Breast epithelium (tissue), 3 donors: ENCODE results near the gene BATF2.

Source experiments
- CTCF ChIP-seq, 3 donors: fragments of 450-650 bp; IDR thresholded peaks; one replicate each; pipeline ENCODE4 v1.5.1; 2016 to 2017; ENCODE audit warnings: antibody characterized with exemption in 3 of 3, mild to moderate bottlenecking in 3 of 3, moderate library complexity in 3 of 3
- POLR2A ChIP-seq: fragments of 450-650 bp; IDR thresholded peaks from one replicate; pipeline ENCODE4 v1.6.1; 2016; ENCODE audit warnings: antibody characterized with exemption, mild to moderate bottlenecking, moderate library complexity
- POLR2AphosphoS5 ChIP-seq, 3 donors: sonication (generic); formaldehyde crosslinking; IDR thresholded peaks; one replicate each; pipeline ENCODE4 v1.6.1; 2017; ENCODE audit warnings: antibody characterized with exemption in 3 of 3

- TF ChIP-seq CTCF (IDR thresholded peaks at IDR 0.05): no peak
- no peak for TF ChIP-seq POLR2A
- TF ChIP-seq POLR2AphosphoS5 (IDR thresholded peaks at IDR 0.05): no peak
These were observed 43.7 kb upstream of the BATF2 start for GRCh38 chr11:65040520-65040846.
